ENCODE data around the gene LASP1NB.

Gene LASP1NB

GRCh38 chr17:38916771-38917170, 8.6 kb upstream of the LASP1NB start:
- Histone ChIP-seq H3K4me3 (ENCODE audit: low read depth, low read length) (no peak overlapping the region), H3K27ac (ENCODE audit: low read depth, low read length) (no peak overlapping the region), H3K27me3 (ENCODE audit: control insufficient read depth, insufficient read depth, low read length) (no peaks in the 10 kb centered on the region), H3K9me3 (ENCODE audit: control insufficient read depth, insufficient read depth, low read length) (no peaks in the 10 kb centered on the region; the same call in 1 of the 2 replicates)
- DNase-seq (ENCODE audit: low read depth, low spot score) = no peak
- POLR2A ChIA-PET = interaction anchor here (1.6 kb wide), 1 partner anchor 237 kb away, joined by 3 read pairs; no protein-coding TSS in a partner anchor
- CTCF ChIA-PET = no interaction called here
- no peak for TF ChIP-seq CTCF (IDR thresholded peaks at IDR 0.05; ENCODE audit: low read depth, low read length)

GRCh38 chr17:38917259-38917658, 8.2 kb upstream of the LASP1NB start:
- Histone ChIP-seq H3K9me3 (ENCODE audit: control insufficient read depth, insufficient read depth, low read length) (no peaks in the 10 kb centered on the region; the same call in 1 of the 2 replicates), H3K27ac (ENCODE audit: low read depth, low read length) (no peak overlapping the region), H3K4me3 (ENCODE audit: low read depth, low read length) (no peak overlapping the region), H3K27me3 (ENCODE audit: control insufficient read depth, insufficient read depth, low read length) (no peaks in the 10 kb centered on the region)
- CTCF ChIA-PET = no interaction called here
- POLR2A ChIA-PET = interaction anchor here (0.6 to 1.6 kb wide), 2 partner anchors 48 to 236 kb away, joined by 3 to 4 read pairs; no protein-coding TSS in a partner anchor
- no peak for DNase-seq (ENCODE audit: low read depth, low spot score)
- peak; percentile 15; the same call in 1 of the 2 replicates for TF ChIP-seq CTCF (IDR thresholded peaks at IDR 0.05; ENCODE audit: low read depth, low read length)

- no peaks in the 10 kb centered on the region for H3K27me3 ChIP-seq (ENCODE audit: control insufficient read depth, insufficient read depth, low read length)
- no peaks in the 10 kb centered on the region for H3K9me3 ChIP-seq (ENCODE audit: control insufficient read depth, insufficient read depth, low read length)
- no peak for DNase-seq (ENCODE audit: low read depth, low spot score)
- CTCF ChIA-PET = no interaction called here
- POLR2A ChIA-PET = no interaction called here
- H3K4me3 ChIP-seq (ENCODE audit: low read depth, low read length) = no peak overlapping the region
- H3K27ac ChIP-seq (ENCODE audit: low read depth, low read length) = no peak overlapping the region
- TF ChIP-seq CTCF (IDR thresholded peaks at IDR 0.05; ENCODE audit: low read depth, low read length) = no peak
Observed at GRCh38 chr17:38918129-38918913, 7.1 kb upstream of the LASP1NB start.

GRCh38 chr17:38918916-38919315, 6.5 kb upstream of the LASP1NB start:
- ChIA-PET POLR2A (interaction anchor here (0.5 kb wide), 1 partner anchor 167 kb away, joined by 11 read pairs; no protein-coding TSS in a partner anchor), CTCF (no interaction called here)
- no peak overlapping the region for H3K4me3 ChIP-seq (ENCODE audit: low read depth, low read length)
- H3K27ac ChIP-seq (ENCODE audit: low read depth, low read length) = no peak overlapping the region
- no peak for TF ChIP-seq CTCF (IDR thresholded peaks at IDR 0.05; ENCODE audit: low read depth, low read length)
- DNase-seq (ENCODE audit: low read depth, low spot score) = no peak
- no peaks in the 10 kb centered on the region for H3K9me3 ChIP-seq (ENCODE audit: control insufficient read depth, insufficient read depth, low read length)
- H3K27me3 ChIP-seq (ENCODE audit: control insufficient read depth, insufficient read depth, low read length) = no peaks in the 10 kb centered on the region

- ChIA-PET CTCF (no interaction called here), POLR2A (interaction anchor here (0.5 kb wide), 1 partner anchor 168 kb away, joined by 11 read pairs; no protein-coding TSS in a partner anchor)
- Histone ChIP-seq H3K4me3 (ENCODE audit: low read depth, low read length) (no peak overlapping the region), H3K9me3 (ENCODE audit: control insufficient read depth, insufficient read depth, low read length) (no peaks in the 10 kb centered on the region), H3K27me3 (ENCODE audit: control insufficient read depth, insufficient read depth, low read length) (no peaks in the 10 kb centered on the region), H3K27ac (ENCODE audit: low read depth, low read length) (peak overlapping the region; percentile 21)
- TF ChIP-seq CTCF (IDR thresholded peaks at IDR 0.05; ENCODE audit: low read depth, low read length) = no peak
- DNase-seq (ENCODE audit: low read depth, low spot score) = no peak
Observed at GRCh38 chr17:38919316-38920078, 5.9 kb upstream of the LASP1NB start.

Data from AG04450 (cell line).